ENCODE results near the gene STPG2. TPM values are rescaled to one million over a fixed set of nuclear protein-coding genes. Genes with fewer than 3 reads are reported as not detected.

STPG2 gene
- total and polyA plus RNA-seq, 2 donors (not counting 1 experiment from before 2014, with no cell fraction given): 0.13 to 0.49 TPM

DNA sequence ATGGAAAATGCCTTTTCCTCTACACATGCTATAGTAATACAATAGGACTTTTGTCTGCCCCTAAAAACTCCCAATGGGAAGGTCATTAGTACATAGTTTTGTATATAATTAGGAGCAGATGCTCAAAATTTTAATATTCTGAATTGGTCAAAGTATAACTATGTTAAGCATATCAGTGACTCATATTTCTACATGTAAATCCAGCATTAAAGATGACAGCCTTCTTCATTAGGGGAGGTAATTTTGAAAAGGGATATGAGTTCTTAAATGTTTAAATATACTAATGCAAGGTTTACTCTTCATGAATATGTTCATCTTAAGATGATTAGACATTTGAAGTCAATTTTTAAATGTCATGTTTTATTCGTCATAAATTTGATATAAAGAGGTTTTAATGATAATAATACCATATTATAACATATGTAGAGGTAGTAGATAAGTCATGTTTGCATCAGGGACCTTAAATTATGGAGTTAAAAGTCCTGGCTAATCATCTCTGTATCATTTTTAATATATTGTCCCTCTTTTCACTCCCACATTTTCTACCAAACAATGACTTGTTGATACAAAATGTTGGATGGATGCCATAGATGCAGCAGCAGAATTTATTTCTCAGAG lies 218.8 kb downstream of the STPG2 start:
- Histone ChIP-seq H3K27ac (ENCODE audit: low read length in 2 of 2) (no peak overlapping the region), H3K9me3 (ENCODE audit: control extremely low read depth in 1 of 3, control insufficient read depth in 2 of 3, insufficient read depth in 1 of 3, low read length in 2 of 3) (peaks cover 0 to 3% (median 0%) of the 10 kb centered on the region in 3 donors), H3K4me3 (ENCODE audit: control extremely low read depth in 1 of 5, extremely low read depth in 1 of 5, insufficient read depth in 1 of 5, low read depth in 2 of 5, low read length in 4 of 5) (no peak overlapping the region), H3K4me1 (ENCODE audit: control insufficient read depth in 2 of 2, insufficient read depth in 2 of 2, low read length in 2 of 2) (no peaks in the 10 kb centered on the region), H2AFZ (ENCODE audit: insufficient read depth, low read depth, low read length, poor library complexity, severe bottlenecking) (no peak overlapping the region), H3K36me3 (replicated peaks in 1 of 2; ENCODE audit: control extremely low read depth in 1 of 2, control insufficient read depth in 1 of 2, extremely low read depth in 1 of 2, insufficient read depth in 2 of 2, low read length in 1 of 2) (no peaks in the 10 kb centered on the region), H3K4me2 (replicated peaks; ENCODE audit: low read depth, low read length, poor library complexity, severe bottlenecking) (no peak overlapping the region), H3K79me2 (ENCODE audit: control insufficient read depth, insufficient read depth, low read length) (no peaks in the 10 kb centered on the region), H3K27me3 (replicated peaks in 1 of 4; ENCODE audit: control extremely low read depth in 1 of 4, control insufficient read depth in 3 of 4, insufficient read depth in 4 of 4, low read length in 3 of 4) (no peaks in the 10 kb centered on the region), H4K20me1 (ENCODE audit: control insufficient read depth, insufficient read depth, low read length, poor library complexity, severe bottlenecking) (no peaks in the 10 kb centered on the region), H3K9ac (ENCODE audit: low read length) (no peak overlapping the region)
- Mint-ChIP-seq H3K9me3 (ENCODE audit: insufficient read depth) (peaks cover 3% of the 10 kb centered on the region), H3K27me3 (no peaks in the 10 kb centered on the region), H3K27ac (no peak overlapping the region), H3K4me1 (no peaks in the 10 kb centered on the region), H3K4me3 (no peak overlapping the region)
- ChIA-PET CTCF (no interaction called here), POLR2A (no interaction called here)
- no peak for TF ChIP-seq EZH2 (IDR thresholded peaks at IDR 0.05; ENCODE audit: borderline replicate concordance, insufficient read depth, low read depth, low read length, poor library complexity, severe bottlenecking)
- TF ChIP-seq, protein P1, sequence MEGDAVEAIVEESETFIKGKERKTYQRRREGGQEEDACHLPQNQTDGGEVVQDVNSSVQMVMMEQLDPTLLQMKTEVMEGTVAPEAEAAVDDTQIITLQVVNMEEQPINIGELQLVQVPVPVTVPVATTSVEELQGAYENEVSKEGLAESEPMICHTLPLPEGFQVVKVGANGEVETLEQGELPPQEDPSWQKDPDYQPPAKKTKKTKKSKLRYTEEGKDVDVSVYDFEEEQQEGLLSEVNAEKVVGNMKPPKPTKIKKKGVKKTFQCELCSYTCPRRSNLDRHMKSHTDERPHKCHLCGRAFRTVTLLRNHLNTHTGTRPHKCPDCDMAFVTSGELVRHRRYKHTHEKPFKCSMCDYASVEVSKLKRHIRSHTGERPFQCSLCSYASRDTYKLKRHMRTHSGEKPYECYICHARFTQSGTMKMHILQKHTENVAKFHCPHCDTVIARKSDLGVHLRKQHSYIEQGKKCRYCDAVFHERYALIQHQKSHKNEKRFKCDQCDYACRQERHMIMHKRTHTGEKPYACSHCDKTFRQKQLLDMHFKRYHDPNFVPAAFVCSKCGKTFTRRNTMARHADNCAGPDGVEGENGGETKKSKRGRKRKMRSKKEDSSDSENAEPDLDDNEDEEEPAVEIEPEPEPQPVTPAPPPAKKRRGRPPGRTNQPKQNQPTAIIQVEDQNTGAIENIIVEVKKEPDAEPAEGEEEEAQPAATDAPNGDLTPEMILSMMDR (IDR thresholded peaks at IDR 0.05): no peak
- WGBS (ENCODE audit: insufficient coverage): no CpG with 5 or more reads among the region's 1 CpG
- intact Hi-C loops (cut with micrococcal nuclease): no loop called here
- no peak for ATAC-seq (ENCODE audit: low read depth)
- no peak for DNase-seq

- CTCF ChIA-PET: no interaction called here
Observed at GRCh38 chr4:97923096-97923495, 220.2 kb downstream of the STPG2 start.

More at GRCh38 chr4:97923096-97923495, 220.2 kb downstream of the STPG2 start:
- Histone ChIP-seq H3K36me3 (replicated peaks in 1 of 2; ENCODE audit: control extremely low read depth in 1 of 2, control insufficient read depth in 1 of 2, extremely low read depth in 1 of 2, insufficient read depth in 2 of 2, low read length in 1 of 2) (no peaks in the 10 kb centered on the region), H3K27me3 (replicated peaks in 1 of 4; ENCODE audit: control extremely low read depth in 1 of 4, control insufficient read depth in 3 of 4, insufficient read depth in 4 of 4, low read length in 3 of 4) (no peaks in the 10 kb centered on the region), H3K9ac (ENCODE audit: low read length) (no peak overlapping the region), H3K9me3 (ENCODE audit: control extremely low read depth in 1 of 3, control insufficient read depth in 2 of 3, insufficient read depth in 1 of 3, low read length in 2 of 3) (peaks cover 0 to 3% (median 0%) of the 10 kb centered on the region in 3 donors), H3K4me1 (ENCODE audit: control insufficient read depth in 2 of 2, insufficient read depth in 2 of 2, low read length in 2 of 2) (no peaks in the 10 kb centered on the region), H3K4me3 (ENCODE audit: control extremely low read depth in 1 of 5, extremely low read depth in 1 of 5, insufficient read depth in 1 of 5, low read depth in 2 of 5, low read length in 4 of 5) (no peak overlapping the region), H2AFZ (ENCODE audit: insufficient read depth, low read depth, low read length, poor library complexity, severe bottlenecking) (no peak overlapping the region), H3K79me2 (ENCODE audit: control insufficient read depth, insufficient read depth, low read length) (no peaks in the 10 kb centered on the region), H3K4me2 (replicated peaks; ENCODE audit: low read depth, low read length, poor library complexity, severe bottlenecking) (no peak overlapping the region), H3K27ac (ENCODE audit: low read length in 2 of 2) (no peak overlapping the region), H4K20me1 (ENCODE audit: control insufficient read depth, insufficient read depth, low read length, poor library complexity, severe bottlenecking) (no peaks in the 10 kb centered on the region)
- intact Hi-C loops (cut with micrococcal nuclease): no loop called here
- TF ChIP-seq EZH2 (IDR thresholded peaks at IDR 0.05; ENCODE audit: borderline replicate concordance, insufficient read depth, low read depth, low read length, poor library complexity, severe bottlenecking): no peak
- TF ChIP-seq, protein P1 (IDR thresholded peaks at IDR 0.05): no peak
- no peaks in the 10 kb centered on the region for H3K4me1 Mint-ChIP-seq
- H3K27ac Mint-ChIP-seq: no peak overlapping the region
- no peaks in the 10 kb centered on the region for H3K9me3 Mint-ChIP-seq (ENCODE audit: insufficient read depth)
- H3K4me3 Mint-ChIP-seq: no peak overlapping the region
- no peaks in the 10 kb centered on the region for H3K27me3 Mint-ChIP-seq
- POLR2A ChIA-PET: no interaction called here
- DNase-seq: no peak
- 96% methylated on average over 9 of the region's 17 CpGs for WGBS (ENCODE audit: insufficient coverage)
- no peak for ATAC-seq (ENCODE audit: low read depth)

All from B cell (primary cell).